OCI-LY1 (cell line): ENCODE data around the gene KIAA0319L.

Experiments used
- H2AFZ ChIP-seq: fragments of 200-600 bp; sonication (generic), shearing (Covaris generic); 2 replicates; pipeline ENCODE4 v1.6.0; 2014; ENCODE audit warnings: antibody characterized with exemption, mild to moderate bottlenecking, low read length
- H3F3A ChIP-seq: fragments of 200-600 bp; sonication (generic), shearing (Covaris generic); 2 replicates; pipeline ENCODE4 v1.6.0; 2014; ENCODE audit warnings: mild to moderate bottlenecking, antibody characterized with exemption, low read length, moderate library complexity; ENCODE audit not compliant: insufficient read depth
- H3K27ac ChIP-seq: fragments of 200-600 bp; sonication (generic); 2 replicates; pipeline ENCODE4 v1.5.1; 2014; ENCODE audit warnings: low read length, mixed run types, mild to moderate bottlenecking, low read depth; ENCODE audit not compliant: poor library complexity, severe bottlenecking
- H3K27me3 ChIP-seq: fragments of 200-600 bp; sonication (generic); 2 replicates; pipeline ENCODE4 v1.6.0; 2014; ENCODE audit warnings: antibody characterized with exemption, mild to moderate bottlenecking, low read length, moderate library complexity; ENCODE audit not compliant: insufficient read depth
- H3K36me3 ChIP-seq: fragments of 200-600 bp; sonication (generic); 2 replicates; pipeline ENCODE4 v1.6.1; 2014; ENCODE audit warnings: mild to moderate bottlenecking, antibody characterized with exemption, low read length, moderate library complexity, mixed read lengths; ENCODE audit not compliant: insufficient read depth
- H3K4me1 ChIP-seq: fragments of 200-600 bp; sonication (generic); 2 replicates; pipeline ENCODE4 v1.5.1; 2014; ENCODE audit warnings: mild to moderate bottlenecking, low read length, moderate library complexity; ENCODE audit not compliant: insufficient read depth, severe bottlenecking
- H3K4me2 ChIP-seq: fragments of 200-600 bp; sonication (generic), shearing (Covaris generic); 2 replicates; pipeline ENCODE4 v1.6.1; 2014; ENCODE audit warnings: low read length
- H3K4me3 ChIP-seq: fragments of 200-600 bp; sonication (generic); 2 replicates; pipeline ENCODE4 v1.5.1; 2014; ENCODE audit warnings: low read length, low read depth, mild to moderate bottlenecking, mixed read lengths; ENCODE audit not compliant: poor library complexity, severe bottlenecking
- H3K79me2 ChIP-seq: fragments of 200-600 bp; shearing (Covaris generic); 2 replicates; pipeline ENCODE4 v1.6.1; 2016; ENCODE audit warnings: mixed run types, low read length, mixed read lengths; ENCODE audit not compliant: insufficient read depth
- H3K9ac ChIP-seq: fragments of 200-600 bp; sonication (generic), shearing (Covaris generic); 2 replicates; pipeline ENCODE4 v1.6.1; 2014; ENCODE audit warnings: mild to moderate bottlenecking, low read length, mixed read lengths
- H3K9me2 ChIP-seq: fragments of 200-600 bp; sonication (generic), shearing (Covaris generic); 2 replicates; pipeline ENCODE4 v1.6.1; 2014; ENCODE audit warnings: low read depth, mild to moderate bottlenecking, low read length, mixed read lengths
- H3K9me3 ChIP-seq: fragments of 200-600 bp; shearing (Covaris generic); 2 replicates; pipeline ENCODE4 v1.6.1; 2014; ENCODE audit warnings: low read length, mixed read lengths
- H4K20me1 ChIP-seq: fragments of 200-600 bp; sonication (generic), shearing (Covaris generic); 2 replicates; pipeline ENCODE4 v1.6.0; 2016; ENCODE audit warnings: mild to moderate bottlenecking, low read length; ENCODE audit not compliant: insufficient read depth
- CTCF ChIP-seq: fragments of 200-600 bp; sonication (generic), shearing (Covaris generic); IDR thresholded peaks from 2 replicates; pipeline ENCODE4 v1.5.1; 2017; ENCODE audit warnings: mild to moderate bottlenecking, antibody characterized with exemption, low read length, moderate library complexity, mixed read lengths
- EZH2 ChIP-seq: fragments of 200-600 bp; sonication (generic), shearing (Covaris generic); IDR thresholded peaks from 2 replicates; pipeline ENCODE4 v1.8.0; 2017; ENCODE audit warnings: borderline replicate concordance, mixed run types, mild to moderate bottlenecking, antibody characterized with exemption, low read length, moderate library complexity, mixed read lengths

The KIAA0319L gene

GRCh38 chr1:35561297-35561971 is 4.2 kb upstream of the KIAA0319L start:
- Histone ChIP-seq H3K36me3 (peaks cover 14% of the 10 kb centered on the region; the same call in 1 of the 2 replicates), H3K27me3 (no peaks in the 10 kb centered on the region), H3K9ac (no peak overlapping the region), H3K4me3 (no peak overlapping the region), H4K20me1 (no peaks in the 10 kb centered on the region), H3K4me2 (no peak overlapping the region), H3K79me2 (no peaks in the 10 kb centered on the region; the same call in 1 of the 2 replicates), H3K9me3 (no peaks in the 10 kb centered on the region), H3F3A (peaks cover 6% of the 10 kb centered on the region; the same call in 1 of the 2 replicates), H3K27ac (no peak overlapping the region), H3K9me2 (no peaks in the 10 kb centered on the region), H3K4me1 (peaks cover 18% of the 10 kb centered on the region), H2AFZ (no peak overlapping the region)
- TF ChIP-seq EZH2, result no peak
- TF ChIP-seq CTCF, result no peak

DNA sequence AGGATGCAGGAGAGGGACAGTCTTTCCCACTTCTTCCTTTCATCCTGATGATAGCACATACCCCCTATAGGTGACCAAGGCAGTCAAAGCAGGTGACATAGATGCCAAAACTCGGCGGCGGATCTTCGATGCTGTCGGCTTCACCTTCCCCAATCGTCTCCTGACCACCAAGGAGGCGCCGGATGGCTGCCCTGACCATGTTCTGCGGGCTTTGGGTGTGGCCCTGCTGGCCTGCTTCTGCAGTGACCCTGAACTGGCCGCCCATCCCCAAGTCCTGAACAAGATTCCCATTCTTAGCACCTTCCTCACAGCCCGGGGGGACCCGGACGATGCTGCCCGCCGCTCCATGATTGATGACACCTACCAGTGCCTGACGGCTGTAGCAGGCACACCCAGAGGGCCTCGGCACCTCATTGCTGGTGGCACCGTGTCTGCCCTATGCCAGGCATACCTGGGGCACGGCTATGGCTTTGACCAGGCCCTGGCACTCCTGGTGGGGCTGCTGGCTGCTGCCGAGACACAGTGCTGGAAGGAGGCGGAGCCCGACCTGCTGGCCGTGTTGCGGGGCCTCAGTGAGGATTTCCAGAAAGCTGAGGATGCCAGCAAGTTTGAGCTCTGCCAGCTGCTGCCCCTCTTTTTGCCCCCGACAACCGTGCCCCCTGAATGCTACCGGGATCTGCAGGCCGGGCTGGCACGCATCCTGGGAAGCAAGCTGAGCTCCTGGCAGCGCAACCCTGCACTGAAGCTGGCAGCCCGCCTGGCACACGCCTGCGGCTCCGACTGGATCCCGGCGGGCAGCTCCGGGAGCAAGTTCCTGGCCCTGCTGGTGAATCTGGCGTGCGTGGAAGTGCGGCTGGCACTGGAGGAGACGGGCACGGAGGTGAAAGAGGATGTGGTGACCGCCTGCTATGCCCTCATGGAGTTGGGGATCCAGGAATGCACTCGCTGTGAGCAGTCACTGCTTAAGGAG is 3.3 kb upstream of the KIAA0319L start:
- TF ChIP-seq CTCF, result no peak
- no peak for TF ChIP-seq EZH2
- Histone ChIP-seq H3K9me2 (no peaks in the 10 kb centered on the region), H3K27me3 (no peaks in the 10 kb centered on the region), H3K4me1 (peaks cover 27% of the 10 kb centered on the region), H2AFZ (no peak overlapping the region), H4K20me1 (no peaks in the 10 kb centered on the region), H3K4me3 (no peak overlapping the region), H3K36me3 (peaks cover 7% of the 10 kb centered on the region; the same call in 1 of the 2 replicates), H3K79me2 (no peaks in the 10 kb centered on the region; the same call in 1 of the 2 replicates), H3K9ac (no peak overlapping the region), H3K9me3 (no peaks in the 10 kb centered on the region), H3K27ac (no peak overlapping the region), H3K4me2 (no peak overlapping the region), H3F3A (peaks cover 6% of the 10 kb centered on the region; the same call in 1 of the 2 replicates)

DNA sequence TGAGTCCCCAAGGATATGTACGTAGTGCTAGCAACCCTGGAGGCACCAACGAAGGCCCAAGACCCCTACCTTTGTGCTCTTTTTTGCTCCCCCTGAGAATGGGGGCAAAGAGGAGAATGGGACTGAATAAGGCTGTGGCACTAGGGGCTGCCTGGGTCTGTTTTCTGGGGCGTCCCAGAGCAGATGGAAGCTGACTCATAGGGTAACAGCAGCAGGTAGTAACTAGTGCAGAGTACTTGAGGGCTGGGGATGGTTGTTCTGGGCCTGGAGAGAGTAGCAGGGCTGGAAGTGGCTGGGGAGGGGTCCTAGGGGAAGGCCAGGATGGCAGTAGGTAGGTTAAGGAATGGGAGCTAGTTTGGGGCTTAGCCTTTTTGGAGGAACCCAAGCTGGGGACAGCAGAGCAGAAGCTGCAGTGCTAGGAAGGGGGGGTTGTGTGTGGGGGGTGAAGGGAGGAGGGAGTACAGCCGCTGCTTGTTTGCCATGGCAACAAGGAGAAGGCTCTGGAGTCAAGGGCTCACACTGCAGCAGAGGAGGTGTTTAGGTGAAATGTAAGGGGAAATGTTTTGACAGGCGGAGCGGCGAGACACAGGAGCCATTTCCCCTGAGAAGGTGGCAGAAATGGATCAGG is 2.2 kb upstream of the KIAA0319L start:
- no peak overlapping the region for H2AFZ ChIP-seq
- H3K9me2 ChIP-seq, result no peaks in the 10 kb centered on the region
- H3F3A ChIP-seq, result peaks cover 6% of the 10 kb centered on the region; the same call in 1 of the 2 replicates
- H3K27ac ChIP-seq, result peak overlapping the region; percentile 39
- no peaks in the 10 kb centered on the region for H3K27me3 ChIP-seq
- H3K4me2 ChIP-seq, result peak overlapping the region; percentile 93; the same call in 1 of the 2 replicates
- H3K9ac ChIP-seq, result no peak overlapping the region
- TF ChIP-seq CTCF, result no peak
- no peak for TF ChIP-seq EZH2
- H3K36me3 ChIP-seq, result peaks cover 7% of the 10 kb centered on the region; the same call in 1 of the 2 replicates
- H3K9me3 ChIP-seq, result no peaks in the 10 kb centered on the region
- peaks cover 38% of the 10 kb centered on the region for H3K4me1 ChIP-seq
- H3K79me2 ChIP-seq, result no peaks in the 10 kb centered on the region; the same call in 1 of the 2 replicates
- no peak overlapping the region for H3K4me3 ChIP-seq
- no peaks in the 10 kb centered on the region for H4K20me1 ChIP-seq
